ENCODE data around the gene SSR2.
A peak's percentile ranks its signal among the peaks of the same experiment; 100 is the strongest.

The SSR2 gene

DNA sequence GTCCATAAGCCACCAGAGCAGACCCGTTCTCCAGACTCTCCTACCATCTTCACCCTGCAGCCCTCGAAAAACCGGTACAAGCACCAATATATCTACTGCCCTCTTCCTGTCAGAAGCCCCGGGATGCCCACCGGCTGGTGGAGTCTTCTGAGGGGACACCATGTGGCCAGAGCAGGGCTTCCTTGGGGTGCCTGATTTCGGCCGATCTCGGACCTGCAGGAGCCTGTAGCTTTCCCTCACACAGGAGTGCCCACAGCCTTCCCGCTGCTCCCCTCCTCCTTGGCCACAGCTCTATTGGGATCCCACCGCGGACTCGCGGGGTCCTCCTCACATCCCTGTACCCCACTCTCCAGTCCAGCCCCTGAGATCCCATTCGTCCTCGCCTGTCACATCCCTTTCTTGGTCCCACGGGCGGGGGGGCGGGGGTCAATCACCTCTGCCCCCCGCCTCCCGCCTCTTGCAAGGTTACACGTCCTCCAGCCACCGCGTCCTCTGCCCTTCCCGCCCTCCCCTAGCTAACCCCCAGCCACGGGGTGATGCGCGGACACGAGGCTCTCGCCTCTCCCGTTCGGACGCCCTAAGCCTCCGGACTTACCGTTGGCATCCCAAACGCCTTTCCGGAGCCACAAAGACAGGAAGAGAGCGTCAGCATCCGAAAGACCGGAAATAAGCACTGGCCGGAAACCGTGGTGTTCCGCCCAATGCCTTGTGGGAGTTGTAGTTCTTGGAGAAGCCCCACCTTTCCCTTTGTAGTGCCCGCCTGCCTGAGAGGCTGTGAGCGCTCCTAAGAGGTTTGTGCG is at the start of gene SSR2:
Gene SSR2 (minus strand): TSS at position 659 of the 800 bp plus-strand sequence. CDS start 784 bp downstream, outside the sequence.
- H3K27ac ChIP-seq: peak within 1 kb of the TSS; percentile 46
- DNase-seq (ENCODE audit: low read depth, low spot score): peak; percentile 54

DNA sequence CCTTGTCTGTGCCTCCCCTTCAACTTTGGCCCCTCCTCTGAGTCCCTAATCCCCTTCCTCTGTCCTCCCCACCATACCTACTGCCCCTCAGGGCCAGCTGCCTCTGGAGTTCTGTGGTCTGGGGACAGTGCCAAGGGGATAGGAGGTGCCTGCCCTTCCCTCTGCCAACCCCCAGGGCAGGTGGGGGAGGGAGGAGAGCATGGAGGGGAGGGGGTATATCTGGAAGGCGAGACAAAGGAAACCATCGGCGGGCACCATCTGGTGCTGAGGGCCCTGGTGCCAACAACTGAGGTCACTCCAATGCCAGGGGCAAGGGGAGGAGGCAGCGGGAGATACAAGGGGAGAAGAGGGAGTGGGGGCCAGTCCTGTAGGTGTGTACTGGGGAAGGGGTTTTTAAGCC is 49.8 kb upstream of the SSR2 start:
- no peak overlapping the region for H3K27ac ChIP-seq
- DNase-seq (ENCODE audit: low read depth, low spot score): no peak

DNA sequence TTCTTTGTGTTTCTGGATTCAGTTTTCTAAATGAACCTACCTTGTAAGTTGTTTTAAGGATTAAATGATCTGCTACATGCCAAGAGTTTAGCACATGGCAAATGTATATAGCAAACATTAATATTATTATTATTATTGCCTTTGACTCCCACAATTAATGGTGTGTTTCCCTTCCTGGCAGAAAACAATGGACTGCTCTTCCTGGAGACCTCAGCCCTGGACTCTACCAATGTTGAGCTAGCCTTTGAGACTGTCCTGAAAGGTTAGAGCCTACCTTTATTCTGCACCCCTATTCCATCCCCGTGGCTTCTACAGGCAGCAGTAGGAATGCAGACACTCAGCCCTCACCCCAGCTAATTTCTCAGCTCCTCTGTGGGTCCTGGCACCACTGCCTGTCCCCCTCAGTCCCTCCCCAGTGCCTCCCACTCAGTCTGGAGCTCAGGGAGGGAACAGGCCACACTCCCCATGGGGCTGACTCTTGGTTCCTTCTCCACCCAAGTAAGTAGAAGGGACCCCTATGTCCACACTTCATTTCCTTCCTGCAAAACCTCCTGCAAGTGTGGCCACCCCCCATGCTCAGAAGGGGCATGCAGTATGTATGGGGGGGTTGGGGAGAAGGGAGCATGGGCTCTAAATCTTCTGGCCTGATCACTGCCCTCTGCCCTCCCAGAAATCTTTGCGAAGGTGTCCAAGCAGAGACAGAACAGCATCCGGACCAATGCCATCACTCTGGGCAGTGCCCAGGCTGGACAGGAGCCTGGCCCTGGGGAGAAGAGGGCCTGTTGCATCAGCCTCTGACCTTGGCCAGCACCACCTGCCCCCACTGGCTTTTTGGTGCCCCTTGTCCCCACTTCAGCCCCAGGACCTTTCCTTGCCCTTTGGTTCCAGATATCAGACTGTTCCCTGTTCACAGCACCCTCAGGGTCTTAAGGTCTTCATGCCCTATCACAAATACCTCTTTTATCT is 49.0 kb upstream of the SSR2 start:
- no peak overlapping the region for H3K27ac ChIP-seq
- no peak for DNase-seq (ENCODE audit: low read depth, low spot score)

DNA sequence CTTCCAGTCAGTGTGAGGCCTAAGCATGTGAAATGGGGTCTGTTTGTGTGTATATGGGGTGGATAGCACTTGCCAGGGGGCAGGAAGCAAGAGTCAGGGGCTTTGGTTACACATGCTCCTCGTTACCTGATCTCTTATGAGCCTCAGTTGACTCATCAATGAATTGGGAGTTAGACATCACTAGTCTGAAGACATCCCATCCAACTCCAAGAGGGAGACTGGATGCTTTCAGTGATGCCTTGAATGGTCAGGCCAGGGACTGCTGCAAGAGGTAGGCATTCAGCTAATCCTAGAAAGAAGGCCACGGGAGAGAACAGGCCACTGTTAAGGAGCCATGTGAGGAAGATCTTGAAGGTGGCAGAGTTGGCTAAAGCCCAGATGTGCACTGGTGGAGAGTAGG is 46.5 kb upstream of the SSR2 start:
- DNase-seq (ENCODE audit: low read depth, low spot score): no peak
- H3K27ac ChIP-seq: no peak overlapping the region

DNA sequence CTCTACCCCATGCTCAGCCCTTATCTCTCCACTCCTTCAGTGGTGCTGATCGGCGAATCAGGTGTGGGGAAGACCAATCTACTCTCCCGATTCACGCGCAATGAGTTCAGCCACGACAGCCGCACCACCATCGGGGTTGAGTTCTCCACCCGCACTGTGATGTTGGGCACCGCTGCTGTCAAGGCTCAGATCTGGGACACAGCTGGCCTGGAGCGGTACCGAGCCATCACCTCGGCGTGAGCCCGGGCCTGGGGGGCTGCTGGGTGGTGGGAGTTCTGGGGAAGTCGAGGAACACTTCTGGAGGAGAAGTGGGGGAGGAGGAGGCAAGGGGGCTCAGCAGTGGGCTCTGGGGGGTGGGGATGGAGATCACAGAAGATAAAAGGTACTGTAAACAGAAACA is 45.1 kb upstream of the SSR2 start:
- DNase-seq (ENCODE audit: low read depth, low spot score): no peak
- no peak overlapping the region for H3K27ac ChIP-seq

DNA sequence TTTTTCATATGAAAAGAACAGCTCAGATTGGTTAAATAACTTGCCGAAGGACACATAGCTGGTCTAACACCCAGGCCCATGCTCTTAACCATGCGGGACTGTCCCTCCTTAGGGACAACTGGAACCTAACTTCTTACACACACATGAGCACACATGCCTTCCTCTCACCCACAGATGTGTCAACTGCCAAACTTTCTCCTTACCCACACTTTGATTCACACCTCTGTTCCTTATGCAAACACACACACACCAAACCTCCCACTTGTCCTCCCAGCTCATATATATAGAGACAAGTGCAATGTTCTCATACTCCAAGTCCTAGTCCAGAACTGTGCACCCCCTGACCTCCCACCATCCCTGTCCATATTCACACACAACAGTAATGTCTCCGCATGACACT is 44.5 kb upstream of the SSR2 start:
- no peak overlapping the region for H3K27ac ChIP-seq
- no peak for DNase-seq (ENCODE audit: low read depth, low spot score)

DNA sequence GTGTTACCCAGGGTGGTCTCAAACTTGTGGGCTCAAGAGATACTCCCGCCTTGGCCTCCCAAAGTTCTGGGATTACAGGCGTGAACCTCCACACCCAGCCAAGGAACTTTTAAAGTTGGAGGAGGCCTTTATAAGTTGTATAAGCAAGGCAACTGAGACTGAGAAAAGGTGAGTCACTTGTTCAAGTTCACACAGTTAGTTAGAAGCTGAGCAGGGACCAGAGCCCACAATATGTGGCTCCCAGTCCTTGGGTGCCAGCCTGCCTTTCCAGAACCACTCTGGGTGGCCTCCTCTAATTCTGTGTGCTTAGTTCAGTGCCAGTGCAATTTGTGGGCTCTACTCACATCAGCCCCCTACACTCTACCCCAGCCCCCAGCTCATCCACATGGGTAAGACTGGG is 43.9 kb upstream of the SSR2 start:
- no peak for DNase-seq (ENCODE audit: low read depth, low spot score)
- H3K27ac ChIP-seq: no peak overlapping the region

DNA sequence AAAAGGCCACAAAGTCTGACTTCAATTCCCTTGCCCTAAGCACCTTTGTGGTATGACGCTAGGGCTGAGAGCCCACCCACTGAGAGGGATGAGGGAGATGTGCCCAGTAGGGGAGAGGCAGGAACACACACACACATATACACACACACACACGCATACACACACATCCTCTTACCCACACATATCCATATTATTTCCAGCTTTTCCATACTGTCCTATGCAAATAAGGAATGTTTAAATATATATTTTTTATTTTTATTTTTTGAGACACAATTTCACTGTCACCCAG is 43.2 kb upstream of the SSR2 start:
- peak overlapping the region; percentile 87 for H3K27ac ChIP-seq
- DNase-seq (ENCODE audit: low read depth, low spot score): no peak

DNA sequence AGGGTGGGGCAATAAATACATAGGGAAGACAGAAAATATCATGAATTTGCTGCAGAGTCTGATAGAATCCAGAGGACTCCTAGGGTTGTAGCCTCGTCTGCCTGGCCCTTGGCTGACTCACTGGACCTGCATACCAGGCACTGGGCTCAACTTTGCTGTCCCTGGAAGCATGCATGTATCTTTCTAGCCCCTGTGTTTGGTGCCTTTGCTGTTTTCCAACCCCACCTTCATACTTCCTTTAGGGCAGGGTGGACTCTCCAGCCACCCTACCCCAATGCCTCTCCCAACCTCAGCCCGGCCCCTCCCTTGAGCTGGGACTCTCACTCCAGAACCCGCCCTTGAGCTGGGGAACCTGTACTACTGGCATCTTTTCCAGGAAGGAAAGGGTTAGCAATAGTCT is 41.4 kb upstream of the SSR2 start:
- no peak for DNase-seq (ENCODE audit: low read depth, low spot score)

DNA sequence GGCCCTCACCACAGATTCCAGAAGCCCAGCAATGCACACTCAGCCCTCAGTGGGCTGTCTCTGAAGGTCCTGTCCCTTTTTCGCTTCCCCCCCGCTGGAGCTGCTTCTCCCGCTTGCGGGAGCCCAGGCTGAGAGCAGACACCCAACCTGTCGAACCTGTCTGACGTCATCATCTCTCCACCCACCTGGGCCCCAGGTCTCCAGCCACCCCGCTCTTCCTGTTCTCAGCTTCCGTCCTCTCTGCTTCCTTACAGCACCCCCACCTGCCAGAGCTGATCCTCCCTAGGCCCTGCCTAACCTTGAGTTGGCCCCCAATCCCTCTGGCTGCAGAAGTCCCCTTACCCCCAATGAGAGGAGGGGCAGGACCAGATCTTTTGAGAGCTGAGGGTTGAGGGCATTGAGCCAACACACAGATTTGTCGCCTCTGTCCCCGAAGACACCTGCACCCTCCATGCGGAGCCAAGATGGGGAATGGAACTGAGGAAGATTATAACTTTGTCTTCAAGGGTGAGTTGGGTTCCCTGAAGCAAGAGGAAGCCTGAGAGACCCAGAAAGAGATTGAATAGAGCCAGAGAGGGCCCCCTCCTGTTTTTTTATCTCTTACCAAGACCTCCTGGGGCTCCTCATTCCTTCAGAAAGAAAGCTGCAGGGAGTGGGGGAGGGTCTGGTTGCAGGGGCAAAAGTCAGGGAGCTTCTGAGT is 40.3 kb upstream of the SSR2 start, which contains the start of gene RAB25:
Gene RAB25 (plus strand): TSS at position 224 of the 700 bp plus-strand sequence. CDS start 241 bp downstream, at position 465.
- DNase-seq (ENCODE audit: low read depth, low spot score): peak; percentile 65
- H3K27ac ChIP-seq: peak within 1 kb of the TSS; percentile 87

More for the DNA sequence above, 41.4 kb upstream of the SSR2 start:
- H3K27ac ChIP-seq: peak overlapping the region; percentile 87

DNA sequence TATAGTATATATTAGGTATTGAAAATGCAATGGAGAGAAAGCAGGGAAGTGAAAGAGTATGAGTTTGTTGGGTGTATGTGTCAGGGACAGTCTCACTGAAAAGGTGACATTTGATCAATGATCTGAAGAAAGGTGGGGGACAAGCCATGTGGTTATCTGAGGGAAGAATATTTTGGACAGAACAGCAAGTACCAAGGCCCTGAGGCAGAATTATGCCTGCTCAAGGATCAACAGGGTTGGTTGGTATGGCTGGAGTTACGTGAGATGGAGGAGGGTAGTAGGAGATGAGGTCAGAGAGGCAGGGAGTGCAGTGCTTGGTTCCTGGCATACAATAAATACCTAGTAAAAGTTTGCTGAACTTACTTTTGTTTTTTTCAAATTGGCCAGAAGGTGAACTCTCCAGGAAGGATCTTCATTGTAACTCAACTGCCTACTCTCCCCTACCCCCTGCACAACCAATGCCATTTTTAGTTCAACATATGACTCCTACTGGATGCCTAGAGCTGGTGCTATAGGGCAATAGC is 35.6 kb upstream of the SSR2 start:
- H3K27ac ChIP-seq: no peak overlapping the region
- DNase-seq (ENCODE audit: low read depth, low spot score): no peak

DNA sequence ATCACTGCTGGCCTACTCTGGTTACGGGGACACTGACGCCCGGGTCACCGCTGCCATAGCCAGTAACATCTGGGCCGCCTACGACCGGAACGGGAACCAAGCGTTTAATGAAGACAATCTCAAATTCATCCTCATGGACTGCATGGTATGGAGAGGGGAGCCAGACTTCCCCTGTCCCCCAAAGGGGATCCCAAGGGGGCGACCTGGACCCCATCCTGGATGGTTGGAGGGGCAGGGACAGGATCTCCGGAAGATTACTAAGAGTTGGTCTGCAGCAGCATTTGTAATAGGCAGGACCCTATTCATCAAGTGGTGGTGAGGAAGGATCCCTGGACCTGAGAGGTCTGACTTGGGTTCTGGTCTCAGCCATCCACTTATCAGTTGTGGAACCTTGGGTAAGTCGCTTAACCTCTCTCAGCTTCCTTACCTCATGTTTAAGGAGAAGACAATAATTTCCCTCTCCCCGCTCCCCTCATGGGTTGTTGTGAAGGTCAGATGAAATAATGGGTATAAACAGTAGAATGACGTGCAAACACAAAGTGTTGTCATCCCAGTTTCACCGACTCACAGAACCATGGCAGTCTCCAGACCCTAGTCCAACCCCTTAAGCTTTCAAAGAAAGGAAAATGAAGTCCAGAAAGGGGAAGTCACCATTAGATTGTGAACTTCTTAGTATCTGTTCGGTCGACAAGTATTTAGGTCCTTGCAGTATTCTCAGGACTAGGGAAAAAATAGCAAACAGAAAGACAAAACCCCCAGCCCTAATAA is 34.7 kb upstream of the SSR2 start:
- peak overlapping the region; percentile 90 for H3K27ac ChIP-seq
- no peak for DNase-seq (ENCODE audit: low read depth, low spot score)

DNA sequence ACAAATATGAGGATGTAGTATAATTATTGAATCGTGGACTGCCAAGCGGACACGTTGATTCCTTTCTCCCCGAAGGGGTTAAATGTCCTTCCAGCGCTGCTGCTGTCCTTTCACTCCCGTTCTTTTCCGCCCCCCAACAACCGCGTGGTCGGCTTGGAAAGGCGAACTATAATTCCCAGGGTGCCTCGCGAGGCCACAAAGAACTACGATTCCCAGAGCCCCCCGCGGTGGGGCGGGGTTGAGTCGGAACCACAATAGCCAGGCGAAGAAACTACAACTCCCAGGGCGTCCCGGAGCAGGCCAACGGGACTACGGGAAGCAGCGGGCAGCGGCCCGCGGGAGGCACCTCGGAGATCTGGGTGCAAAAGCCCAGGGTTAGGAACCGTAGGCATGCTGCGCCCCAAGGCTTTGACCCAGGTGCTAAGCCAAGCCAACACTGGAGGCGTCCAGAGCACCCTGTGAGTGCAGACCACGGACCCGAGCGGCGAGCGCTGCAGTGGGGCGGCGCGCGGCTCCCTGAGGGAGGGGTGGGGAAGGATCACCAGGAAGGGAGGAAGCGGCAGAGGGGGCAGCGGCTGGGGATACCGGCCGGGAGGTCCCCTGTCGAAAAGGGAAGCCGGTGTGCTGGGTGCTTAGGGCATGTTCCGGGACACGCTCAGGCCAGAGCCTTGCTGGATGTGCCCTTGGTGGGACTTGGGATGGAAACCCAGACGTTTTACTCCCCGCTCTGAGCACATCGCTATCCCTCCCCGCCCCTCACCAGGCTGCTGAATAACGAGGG is 33.9 kb upstream of the SSR2 start, which contains the start of gene LAMTOR2:
Gene LAMTOR2 (plus strand): TSS at position 283 of the 781 bp plus-strand sequence. CDS start 108 bp downstream, at position 391.
- peak; percentile 68 for DNase-seq (ENCODE audit: low read depth, low spot score)
- H3K27ac ChIP-seq: peak within 1 kb of the TSS; percentile 90

DNA sequence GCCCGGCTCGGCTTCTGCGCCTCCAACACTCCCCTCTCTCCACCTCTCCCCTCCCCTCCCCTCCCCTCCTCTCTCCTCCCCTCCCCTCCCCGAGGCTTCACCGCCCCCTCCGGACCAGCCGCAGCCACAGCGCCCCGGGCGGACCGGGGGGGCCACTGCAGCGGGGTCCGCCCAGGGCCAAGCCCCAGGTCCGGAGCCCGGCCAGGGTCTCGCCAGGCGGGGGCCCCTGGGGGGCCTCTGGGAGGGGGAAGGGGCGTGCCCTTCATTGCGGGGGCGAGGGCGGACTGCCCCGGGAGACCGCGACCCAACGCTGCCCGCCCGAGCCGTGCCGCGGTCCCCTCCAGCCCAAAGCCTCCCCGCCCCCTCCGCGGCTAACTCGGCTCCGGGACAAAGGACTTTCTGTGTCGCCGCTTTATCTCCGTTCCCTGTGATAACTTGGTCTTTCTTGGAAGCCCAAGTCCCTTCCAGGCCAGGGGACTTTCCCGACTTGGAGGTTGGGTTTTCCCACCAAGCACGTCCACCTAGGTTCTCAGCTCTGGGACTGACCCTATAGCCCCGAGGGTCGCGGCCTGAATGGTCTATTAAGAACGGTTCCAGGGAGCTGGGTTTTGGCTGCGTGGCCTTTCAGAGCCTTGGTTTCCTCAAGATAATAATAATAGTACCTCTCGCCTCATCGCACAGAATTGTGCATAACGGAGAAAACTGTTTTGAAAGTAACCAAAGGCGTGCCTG is 33.2 kb upstream of the SSR2 start, which contains the start of gene UBQLN4:
Gene UBQLN4 (minus strand): TSS at position 31 of the 732 bp plus-strand sequence. CDS start 97 bp downstream, outside the sequence.
- H3K27ac ChIP-seq: peak within 1 kb of the TSS; percentile 90
- DNase-seq (ENCODE audit: low read depth, low spot score): no peak

DNA sequence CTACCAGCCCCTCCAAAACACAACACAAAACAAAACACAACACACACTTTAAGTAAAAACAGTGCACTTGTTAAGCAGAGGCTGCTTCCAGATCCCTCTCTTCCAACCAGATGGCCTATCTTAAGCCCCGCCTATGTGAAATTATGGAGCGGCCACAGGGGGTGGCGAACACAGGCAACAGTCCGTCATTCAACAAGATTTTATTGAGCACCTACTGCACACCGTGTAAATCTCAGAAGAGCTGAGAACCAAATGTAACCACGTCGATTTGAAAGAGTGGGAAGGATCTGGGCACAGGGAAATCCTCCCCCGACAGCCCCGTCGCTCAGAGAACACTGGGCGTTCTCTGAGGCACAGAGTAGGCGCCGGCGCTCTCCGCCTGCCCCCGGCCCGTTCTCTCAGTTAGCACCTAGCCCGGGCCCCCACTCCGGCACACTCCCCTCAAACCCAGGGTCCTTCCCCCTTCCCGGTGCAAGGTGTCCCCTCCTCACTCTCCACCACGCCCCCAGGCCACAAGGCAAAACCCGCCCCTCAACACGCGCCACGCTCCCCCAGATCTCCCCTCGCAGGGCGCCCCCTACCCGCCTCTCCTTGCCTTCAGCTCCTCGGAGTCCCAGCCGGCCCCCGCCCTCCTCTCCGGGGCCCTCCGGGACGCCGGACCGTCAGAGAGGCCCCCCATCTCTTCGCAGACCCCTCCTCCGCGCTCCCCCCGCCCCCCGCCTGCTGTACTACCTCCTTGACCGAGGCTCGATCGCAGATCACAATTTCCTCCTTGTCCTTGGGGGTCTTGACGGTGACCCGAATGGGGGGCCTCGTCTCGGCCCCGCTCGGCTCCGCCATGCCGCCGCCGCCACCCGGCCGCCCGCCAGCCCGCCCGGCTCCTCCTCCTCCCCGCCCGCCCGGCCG is 32.4 kb upstream of the SSR2 start:
- H3K27ac ChIP-seq: peak overlapping the region; percentile 90
- no peak for DNase-seq (ENCODE audit: low read depth, low spot score)

DNA sequence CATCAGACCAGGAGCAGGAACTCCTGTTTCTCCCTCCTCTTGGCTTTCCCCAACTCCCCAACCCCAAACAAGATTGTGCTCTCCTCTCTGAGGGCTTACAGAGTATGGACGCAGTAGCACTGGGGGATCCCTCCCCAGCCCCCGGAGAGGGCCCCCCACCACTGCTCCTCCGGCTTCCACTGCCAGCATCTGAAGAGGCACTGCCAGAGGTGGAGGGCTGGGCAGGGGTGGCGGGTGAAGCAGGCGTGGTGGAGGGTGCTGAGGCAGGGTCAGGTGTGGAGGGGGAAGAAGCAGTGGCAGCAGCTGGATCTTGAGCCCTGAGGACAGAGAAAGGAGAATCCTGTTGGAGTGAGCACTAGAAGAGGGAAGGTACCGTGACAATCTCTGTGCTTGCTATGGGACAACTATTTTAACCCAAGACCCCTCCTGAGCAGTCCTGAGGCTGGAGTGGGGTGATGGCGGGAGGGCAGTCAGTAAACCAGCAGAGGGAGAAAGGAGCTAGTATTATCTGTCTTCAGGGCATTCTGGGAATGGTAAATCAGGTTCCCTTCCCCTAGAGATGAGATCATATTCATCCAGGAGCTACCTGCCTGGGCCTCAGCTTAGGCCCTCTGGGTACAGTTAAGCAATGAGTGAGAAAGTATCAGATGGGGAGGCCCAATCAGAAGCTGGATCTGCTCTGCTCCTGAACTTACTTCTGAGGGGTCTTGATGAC is 30.4 kb upstream of the SSR2 start:
- no peak overlapping the region for H3K27ac ChIP-seq
- DNase-seq (ENCODE audit: low read depth, low spot score): no peak
